ENCODE data around the gene NCBP2. TPM values are rescaled to one million over a fixed set of nuclear protein-coding genes. Genes with fewer than 3 reads are reported as not detected.

The NCBP2 gene
- total and polyA plus RNA-seq, 2 experiments from 2014 or later, result 78.4 to 98.9 TPM

- Histone ChIP-seq H4K20me1 (replicated peaks; ENCODE audit: insufficient read depth) (peaks cover 8% of the 10 kb centered on the region; the same call in 1 of the 2 replicates), H3K27me3 (ENCODE audit: insufficient read depth) (no peaks in the 10 kb centered on the region), H3K4me3 (no peak overlapping the region), H3K4me1 (ENCODE audit: insufficient read depth) (peaks cover 7% of the 10 kb centered on the region; the same call in 1 of the 2 replicates), H3K4me2 (no peak overlapping the region), H3F3A (replicated peaks; ENCODE audit: low read depth) (no peaks in the 10 kb centered on the region), H3K27ac (ENCODE audit: low read depth) (no peak overlapping the region), H3K9me2 (ENCODE audit: insufficient read depth) (no peaks in the 10 kb centered on the region), H3K36me3 (ENCODE audit: insufficient read depth) (no peaks in the 10 kb centered on the region), H2AFZ (no peak overlapping the region), H3K79me2 (replicated peaks; ENCODE audit: insufficient read depth) (peaks cover 6% of the 10 kb centered on the region)
- H3K36me3 Mint-ChIP-seq (ENCODE audit: low read depth), result no peaks in the 10 kb centered on the region
- peak; percentile 77 for DNase-seq (ENCODE audit: low spot score)
- H3K4me3 Mint-ChIP-seq, result no peak overlapping the region
- TF ChIP-seq ZNF331 (CRISPR knock-in tag; IDR thresholded peaks at IDR 0.05; ENCODE audit: low read depth), result no peak
- TF ChIP-seq, protein P1, sequence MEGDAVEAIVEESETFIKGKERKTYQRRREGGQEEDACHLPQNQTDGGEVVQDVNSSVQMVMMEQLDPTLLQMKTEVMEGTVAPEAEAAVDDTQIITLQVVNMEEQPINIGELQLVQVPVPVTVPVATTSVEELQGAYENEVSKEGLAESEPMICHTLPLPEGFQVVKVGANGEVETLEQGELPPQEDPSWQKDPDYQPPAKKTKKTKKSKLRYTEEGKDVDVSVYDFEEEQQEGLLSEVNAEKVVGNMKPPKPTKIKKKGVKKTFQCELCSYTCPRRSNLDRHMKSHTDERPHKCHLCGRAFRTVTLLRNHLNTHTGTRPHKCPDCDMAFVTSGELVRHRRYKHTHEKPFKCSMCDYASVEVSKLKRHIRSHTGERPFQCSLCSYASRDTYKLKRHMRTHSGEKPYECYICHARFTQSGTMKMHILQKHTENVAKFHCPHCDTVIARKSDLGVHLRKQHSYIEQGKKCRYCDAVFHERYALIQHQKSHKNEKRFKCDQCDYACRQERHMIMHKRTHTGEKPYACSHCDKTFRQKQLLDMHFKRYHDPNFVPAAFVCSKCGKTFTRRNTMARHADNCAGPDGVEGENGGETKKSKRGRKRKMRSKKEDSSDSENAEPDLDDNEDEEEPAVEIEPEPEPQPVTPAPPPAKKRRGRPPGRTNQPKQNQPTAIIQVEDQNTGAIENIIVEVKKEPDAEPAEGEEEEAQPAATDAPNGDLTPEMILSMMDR (conservative IDR thresholded peaks at IDR 0.05; ENCODE audit: low read depth in 2 of 2), result peak; percentile 17 to 75; a peak in 3 of 4 replicates
- TF ChIP-seq POLR2AphosphoS5 (IDR thresholded peaks at IDR 0.05; ENCODE audit: low read depth), result no peak
- TF ChIP-seq CREB1 (CRISPR knock-in tag; IDR thresholded peaks at IDR 0.05; ENCODE audit: low read depth), result no peak
- peaks cover 12% of the 10 kb centered on the region; the same call in 2 of the 3 replicates for H3K4me1 Mint-ChIP-seq
- no peaks in the 10 kb centered on the region for H3K9me3 Mint-ChIP-seq
- H3K27me3 Mint-ChIP-seq (ENCODE audit: insufficient read depth, low read depth, poor library complexity), result peaks cover 16% of the 10 kb centered on the region
- H3K27ac Mint-ChIP-seq, result no peak overlapping the region
- ATAC-seq, result peak; percentile 96
These were observed 6.3 kb upstream of the NCBP2 start for GRCh38 chr3:196948442-196949284.

GRCh38 chr3:196947860-196948441 is 5.6 kb upstream of the NCBP2 start:
- Histone ChIP-seq H3K4me2 (no peak overlapping the region), H2AFZ (no peak overlapping the region), H3K36me3 (ENCODE audit: insufficient read depth) (no peaks in the 10 kb centered on the region), H3K4me3 (no peak overlapping the region), H3K79me2 (replicated peaks; ENCODE audit: insufficient read depth) (peaks cover 13% of the 10 kb centered on the region), H3K9me2 (ENCODE audit: insufficient read depth) (no peaks in the 10 kb centered on the region), H3K27me3 (ENCODE audit: insufficient read depth) (no peaks in the 10 kb centered on the region), H3K27ac (ENCODE audit: low read depth) (no peak overlapping the region), H4K20me1 (replicated peaks; ENCODE audit: insufficient read depth) (peaks cover 8% of the 10 kb centered on the region), H3F3A (replicated peaks; ENCODE audit: low read depth) (no peaks in the 10 kb centered on the region), H3K4me1 (ENCODE audit: insufficient read depth) (peaks cover 11% of the 10 kb centered on the region; the same call in 1 of the 2 replicates)
- no peak overlapping the region for H3K4me3 Mint-ChIP-seq
- H3K27me3 Mint-ChIP-seq (ENCODE audit: insufficient read depth, low read depth, poor library complexity), result peaks cover 18% of the 10 kb centered on the region
- H3K4me1 Mint-ChIP-seq, result peaks cover 18% of the 10 kb centered on the region; the same call in 2 of the 3 replicates
- ATAC-seq (no peak), DNase-seq (ENCODE audit: low spot score) (no peak)
- H3K9me3 Mint-ChIP-seq, result no peaks in the 10 kb centered on the region; the same call in 2 of the 3 replicates
- peaks cover 7% of the 10 kb centered on the region for H3K36me3 Mint-ChIP-seq (ENCODE audit: low read depth)
- no peak overlapping the region for H3K27ac Mint-ChIP-seq
- TF ChIP-seq, protein P1 (conservative IDR thresholded peaks at IDR 0.05; ENCODE audit: low read depth in 2 of 2), result no peak
- TF ChIP-seq ZNF114 (CRISPR knock-in tag; IDR thresholded peaks at IDR 0.05) (no peak), NANOG (IDR thresholded peaks at IDR 0.05; ENCODE audit: borderline replicate concordance) (no peak), ZNF331 (CRISPR knock-in tag; IDR thresholded peaks at IDR 0.05; ENCODE audit: low read depth) (no peak), JUNB (IDR thresholded peaks at IDR 0.05; ENCODE audit: unreplicated experiment) (no peak), EZH2phosphoT487 (IDR thresholded peaks at IDR 0.05; ENCODE audit: unreplicated experiment) (no peak), STAT1 (IDR thresholded peaks at IDR 0.05; ENCODE audit: unreplicated experiment) (no peak)

Measured in GM23338 (cell line).